ENCODE data around the gene TLE4.
A peak's percentile ranks its signal among the peaks of the same experiment; 100 is the strongest.

DNA sequence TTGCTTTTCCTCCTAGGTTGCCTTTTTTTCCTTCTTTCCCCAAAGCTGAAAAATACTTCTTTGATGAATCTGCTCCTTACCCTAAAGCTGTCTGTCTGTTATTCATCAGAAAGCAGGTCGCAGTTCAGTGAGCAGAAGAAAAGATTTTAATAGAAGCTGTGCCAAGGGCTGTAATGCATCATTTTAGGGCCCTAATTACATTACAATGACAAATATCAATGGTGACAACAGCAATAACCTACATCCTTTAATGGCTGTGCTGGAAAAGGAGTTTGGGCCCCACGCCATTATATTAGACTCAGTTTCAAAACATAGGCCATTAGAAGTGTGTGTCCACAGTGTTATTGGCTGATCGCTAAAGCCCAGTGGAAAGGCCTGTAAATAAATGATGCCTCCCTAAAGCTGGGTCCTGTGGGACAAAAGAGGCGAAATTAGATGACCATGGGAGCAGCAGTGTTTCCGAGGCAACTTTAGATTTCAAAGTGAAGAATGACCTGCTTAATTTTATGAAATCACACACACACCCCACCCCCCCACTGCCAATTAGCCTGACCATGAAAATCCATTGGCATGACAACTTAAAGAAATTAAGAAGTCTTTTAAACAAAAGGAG, 38.4 kb downstream of the TLE4 start:
- TF ChIP-seq, protein P1, sequence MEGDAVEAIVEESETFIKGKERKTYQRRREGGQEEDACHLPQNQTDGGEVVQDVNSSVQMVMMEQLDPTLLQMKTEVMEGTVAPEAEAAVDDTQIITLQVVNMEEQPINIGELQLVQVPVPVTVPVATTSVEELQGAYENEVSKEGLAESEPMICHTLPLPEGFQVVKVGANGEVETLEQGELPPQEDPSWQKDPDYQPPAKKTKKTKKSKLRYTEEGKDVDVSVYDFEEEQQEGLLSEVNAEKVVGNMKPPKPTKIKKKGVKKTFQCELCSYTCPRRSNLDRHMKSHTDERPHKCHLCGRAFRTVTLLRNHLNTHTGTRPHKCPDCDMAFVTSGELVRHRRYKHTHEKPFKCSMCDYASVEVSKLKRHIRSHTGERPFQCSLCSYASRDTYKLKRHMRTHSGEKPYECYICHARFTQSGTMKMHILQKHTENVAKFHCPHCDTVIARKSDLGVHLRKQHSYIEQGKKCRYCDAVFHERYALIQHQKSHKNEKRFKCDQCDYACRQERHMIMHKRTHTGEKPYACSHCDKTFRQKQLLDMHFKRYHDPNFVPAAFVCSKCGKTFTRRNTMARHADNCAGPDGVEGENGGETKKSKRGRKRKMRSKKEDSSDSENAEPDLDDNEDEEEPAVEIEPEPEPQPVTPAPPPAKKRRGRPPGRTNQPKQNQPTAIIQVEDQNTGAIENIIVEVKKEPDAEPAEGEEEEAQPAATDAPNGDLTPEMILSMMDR (IDR thresholded peaks at IDR 0.05) = no peak
- peak; percentile 93 to 94 for TF ChIP-seq EP300 (IDR thresholded peaks at IDR 0.05; ENCODE audit: borderline replicate concordance in 1 of 2, low read depth in 1 of 2, low read length in 1 of 2)

Data from SK-N-SH (cell line).